ENCODE data around the gene C3orf85.

The C3orf85 gene, protein sequence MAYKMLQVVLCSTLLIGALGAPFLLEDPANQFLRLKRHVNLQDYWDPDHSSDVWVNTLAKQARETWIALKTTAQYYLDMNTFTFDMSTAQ

GRCh38 chr3:109136523-109136922, at the start of gene C3orf85:
Gene C3orf85 (plus strand): TSS chr3:109136719. CDS start chr3:109136848, 129 bp downstream.
- no peak within 1 kb of the TSS for H3K27ac ChIP-seq (ENCODE audit: low read depth, low read length)
- H3K4me3 ChIP-seq (ENCODE audit: low read depth, low read length), result no peak within 1 kb of the TSS
- H3K9ac ChIP-seq (ENCODE audit: low read length), result no peak within 1 kb of the TSS
- H3K36me3 ChIP-seq (ENCODE audit: control insufficient read depth, insufficient read depth, low read length), result no peaks in the 10 kb centered on the region
- no peaks in the 10 kb centered on the region for H3K4me1 ChIP-seq (ENCODE audit: control insufficient read depth, insufficient read depth, low read length)
- no peaks in the 10 kb centered on the region for H3K27me3 ChIP-seq (ENCODE audit: control insufficient read depth, insufficient read depth, low read length)
- H3K9me3 ChIP-seq (ENCODE audit: control insufficient read depth, insufficient read depth, low read depth, low read length), result no peaks in the 10 kb centered on the region

DNA sequence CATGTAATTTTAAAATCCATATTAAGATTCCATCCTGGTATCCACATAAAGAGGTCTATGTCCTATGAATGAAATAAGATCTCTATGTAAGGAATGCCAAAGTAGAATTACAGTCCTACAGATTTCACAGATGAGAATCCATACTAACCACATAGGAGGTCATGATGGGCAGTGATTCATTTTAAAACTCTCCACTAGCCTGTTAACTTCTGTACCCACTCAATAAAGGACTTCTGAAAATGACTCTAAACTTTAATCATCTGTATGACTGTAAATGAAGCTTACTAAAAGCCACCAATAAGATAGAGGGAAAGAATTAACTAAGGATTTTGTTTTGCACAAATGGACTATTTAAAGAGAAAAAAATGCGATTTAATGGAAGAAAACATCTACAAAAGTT, 47.3 kb upstream of the C3orf85 start:
- no peaks in the 10 kb centered on the region for H3K9me3 ChIP-seq (ENCODE audit: control insufficient read depth, insufficient read depth, low read depth, low read length)
- no peak overlapping the region for H3K4me3 ChIP-seq (ENCODE audit: low read depth, low read length)
- H3K4me1 ChIP-seq (ENCODE audit: control insufficient read depth, insufficient read depth, low read length), result no peaks in the 10 kb centered on the region
- no peaks in the 10 kb centered on the region for H3K36me3 ChIP-seq (ENCODE audit: control insufficient read depth, insufficient read depth, low read length)
- H3K9ac ChIP-seq (ENCODE audit: low read length), result no peak overlapping the region
- no peak overlapping the region for H3K27ac ChIP-seq (ENCODE audit: low read depth, low read length)
- no peaks in the 10 kb centered on the region for H3K27me3 ChIP-seq (ENCODE audit: control insufficient read depth, insufficient read depth, low read length)

DNA sequence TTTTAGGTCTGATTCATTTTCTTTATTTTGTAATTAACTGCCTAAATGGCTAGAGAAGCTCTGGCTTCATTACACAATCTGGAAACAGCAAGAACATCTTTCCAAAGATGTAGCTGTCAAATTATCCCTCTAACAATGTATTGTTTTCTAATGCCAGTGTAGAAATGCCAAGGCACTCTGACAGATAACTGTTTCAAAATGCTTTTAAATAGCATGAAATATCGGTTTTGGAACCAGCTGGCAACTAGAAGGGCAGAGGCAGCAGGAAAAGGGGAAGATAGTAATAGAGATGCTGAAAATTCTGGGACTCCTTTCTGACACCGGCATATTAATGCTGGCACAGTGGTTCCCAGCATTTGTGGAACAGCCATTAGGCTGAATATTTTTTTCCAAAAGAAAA, 44.7 kb upstream of the C3orf85 start:
- no peaks in the 10 kb centered on the region for H3K27me3 ChIP-seq (ENCODE audit: control insufficient read depth, insufficient read depth, low read length)
- no peaks in the 10 kb centered on the region for H3K9me3 ChIP-seq (ENCODE audit: control insufficient read depth, insufficient read depth, low read depth, low read length)
- H3K27ac ChIP-seq (ENCODE audit: low read depth, low read length), result no peak overlapping the region
- no peaks in the 10 kb centered on the region for H3K4me1 ChIP-seq (ENCODE audit: control insufficient read depth, insufficient read depth, low read length)
- H3K9ac ChIP-seq (ENCODE audit: low read length), result no peak overlapping the region
- H3K36me3 ChIP-seq (ENCODE audit: control insufficient read depth, insufficient read depth, low read length), result no peaks in the 10 kb centered on the region
- no peak overlapping the region for H3K4me3 ChIP-seq (ENCODE audit: low read depth, low read length)

DNA sequence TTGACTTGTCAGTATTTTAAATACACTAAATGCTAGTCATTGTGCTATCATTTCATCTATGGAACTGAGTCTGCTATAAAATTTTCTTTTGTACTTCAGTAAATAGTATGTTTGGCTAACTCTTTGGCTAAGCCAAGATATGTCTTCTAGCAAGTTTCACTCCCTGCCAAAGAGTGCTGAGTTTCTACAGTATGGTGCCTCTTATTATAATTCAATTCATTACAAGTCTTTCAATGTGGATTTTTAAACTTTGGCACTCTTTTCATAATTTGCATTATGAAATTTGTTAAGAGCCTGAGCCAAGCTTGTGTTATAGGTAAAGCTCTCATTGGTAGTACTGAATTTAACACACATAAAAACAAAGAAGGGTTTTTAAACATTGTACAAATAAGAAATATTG, 43.0 kb upstream of the C3orf85 start:
- Histone ChIP-seq H3K27ac (ENCODE audit: low read depth, low read length) (no peak overlapping the region), H3K27me3 (ENCODE audit: control insufficient read depth, insufficient read depth, low read length) (no peaks in the 10 kb centered on the region), H3K9me3 (ENCODE audit: control insufficient read depth, insufficient read depth, low read depth, low read length) (no peaks in the 10 kb centered on the region), H3K9ac (ENCODE audit: low read length) (no peak overlapping the region), H3K36me3 (ENCODE audit: control insufficient read depth, insufficient read depth, low read length) (no peaks in the 10 kb centered on the region), H3K4me3 (ENCODE audit: low read depth, low read length) (no peak overlapping the region), H3K4me1 (ENCODE audit: control insufficient read depth, insufficient read depth, low read length) (no peaks in the 10 kb centered on the region)

- H3K36me3 ChIP-seq (ENCODE audit: control insufficient read depth, insufficient read depth, low read length), result no peaks in the 10 kb centered on the region
- H3K27me3 ChIP-seq (ENCODE audit: control insufficient read depth, insufficient read depth, low read length), result no peaks in the 10 kb centered on the region
- H3K27ac ChIP-seq (ENCODE audit: low read depth, low read length), result no peak overlapping the region
- H3K4me1 ChIP-seq (ENCODE audit: control insufficient read depth, insufficient read depth, low read length), result no peaks in the 10 kb centered on the region
- H3K9me3 ChIP-seq (ENCODE audit: control insufficient read depth, insufficient read depth, low read depth, low read length), result no peaks in the 10 kb centered on the region
- no peak overlapping the region for H3K9ac ChIP-seq (ENCODE audit: low read length)
- H3K4me3 ChIP-seq (ENCODE audit: low read depth, low read length), result no peak overlapping the region
Observed at GRCh38 chr3:109095166-109095565, 41.4 kb upstream of the C3orf85 start.

GRCh38 chr3:109098079-109098644, 38.4 kb upstream of the C3orf85 start:
- Histone ChIP-seq H3K27me3 (ENCODE audit: control insufficient read depth, insufficient read depth, low read length) (no peaks in the 10 kb centered on the region), H3K36me3 (ENCODE audit: control insufficient read depth, insufficient read depth, low read length) (no peaks in the 10 kb centered on the region), H3K27ac (ENCODE audit: low read depth, low read length) (no peak overlapping the region), H3K9ac (ENCODE audit: low read length) (no peak overlapping the region), H3K4me1 (ENCODE audit: control insufficient read depth, insufficient read depth, low read length) (peaks cover 3% of the 10 kb centered on the region; the same call in 1 of the 2 replicates), H3K9me3 (ENCODE audit: control insufficient read depth, insufficient read depth, low read depth, low read length) (no peaks in the 10 kb centered on the region), H3K4me3 (ENCODE audit: low read depth, low read length) (no peak overlapping the region)

DNA sequence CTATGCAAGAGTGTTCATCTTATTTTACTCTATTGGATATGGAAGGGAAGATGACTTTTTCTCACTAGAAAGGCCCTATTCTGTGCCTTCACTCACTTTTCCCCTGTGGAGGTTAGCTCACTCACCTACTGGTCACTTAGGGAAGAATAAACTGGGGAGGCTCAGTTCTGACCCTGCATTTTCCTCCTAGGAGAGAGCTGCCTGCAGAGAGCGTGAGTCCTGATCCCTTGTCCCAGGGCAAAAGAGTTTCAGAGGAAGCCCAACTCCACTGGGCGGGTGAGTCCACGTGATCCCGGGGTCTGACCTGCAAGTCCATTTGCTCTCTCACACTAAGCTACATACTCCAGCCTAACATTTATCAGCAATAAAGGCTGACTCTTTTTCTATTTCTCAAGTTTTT, 26.9 kb upstream of the C3orf85 start:
- no peak overlapping the region for H3K4me3 ChIP-seq (ENCODE audit: low read depth, low read length)
- H3K27me3 ChIP-seq (ENCODE audit: control insufficient read depth, insufficient read depth, low read length), result no peaks in the 10 kb centered on the region
- no peak overlapping the region for H3K27ac ChIP-seq (ENCODE audit: low read depth, low read length)
- H3K4me1 ChIP-seq (ENCODE audit: control insufficient read depth, insufficient read depth, low read length), result no peaks in the 10 kb centered on the region
- no peak overlapping the region for H3K9ac ChIP-seq (ENCODE audit: low read length)
- H3K36me3 ChIP-seq (ENCODE audit: control insufficient read depth, insufficient read depth, low read length), result no peaks in the 10 kb centered on the region
- no peaks in the 10 kb centered on the region for H3K9me3 ChIP-seq (ENCODE audit: control insufficient read depth, insufficient read depth, low read depth, low read length)

DNA sequence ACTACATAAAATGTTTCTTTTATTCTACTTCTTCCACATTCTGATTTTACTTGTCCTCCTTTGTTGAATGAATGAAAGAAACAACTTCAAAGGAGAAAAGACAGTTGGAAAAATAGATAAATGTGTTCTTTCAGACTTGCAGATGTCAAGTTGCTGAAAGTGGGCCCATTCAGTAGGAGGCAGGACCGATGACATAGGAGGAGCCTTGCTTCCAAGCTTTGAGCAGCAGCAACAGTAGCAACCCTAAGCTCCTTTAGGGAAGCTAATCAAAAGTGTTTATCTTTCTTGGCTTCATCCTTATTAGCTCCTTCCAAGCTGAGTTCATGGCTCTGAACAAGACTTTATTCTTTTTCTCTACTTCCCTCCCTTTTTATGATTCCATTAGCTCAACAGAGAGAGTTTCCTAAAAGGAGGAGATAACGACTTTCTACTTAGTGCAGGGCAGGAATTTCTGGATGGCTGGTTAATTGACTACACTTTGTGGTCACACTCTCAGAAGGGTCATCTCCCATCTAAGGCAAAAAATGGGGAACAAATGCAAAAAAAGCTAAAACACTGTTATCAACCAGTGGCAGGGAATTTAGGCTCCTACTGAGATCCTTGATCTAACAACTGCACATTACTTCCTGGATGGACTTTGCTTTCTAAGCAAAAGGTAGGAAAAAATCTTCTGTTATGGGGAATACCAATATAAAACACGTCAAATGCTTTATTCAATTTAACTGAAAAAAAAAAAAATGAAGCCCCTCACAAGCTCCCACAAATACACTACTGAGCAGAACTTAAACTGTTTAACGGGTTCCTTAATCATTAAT, 23.4 kb upstream of the C3orf85 start:
- Histone ChIP-seq H3K27ac (ENCODE audit: low read depth, low read length) (no peak overlapping the region), H3K9ac (ENCODE audit: low read length) (no peak overlapping the region), H3K27me3 (ENCODE audit: control insufficient read depth, insufficient read depth, low read length) (no peaks in the 10 kb centered on the region), H3K9me3 (ENCODE audit: control insufficient read depth, insufficient read depth, low read depth, low read length) (no peaks in the 10 kb centered on the region), H3K4me3 (ENCODE audit: low read depth, low read length) (no peak overlapping the region), H3K4me1 (ENCODE audit: control insufficient read depth, insufficient read depth, low read length) (no peaks in the 10 kb centered on the region), H3K36me3 (ENCODE audit: control insufficient read depth, insufficient read depth, low read length) (no peaks in the 10 kb centered on the region)

- H3K9me3 ChIP-seq (ENCODE audit: control insufficient read depth, insufficient read depth, low read depth, low read length), result no peaks in the 10 kb centered on the region
- H3K36me3 ChIP-seq (ENCODE audit: control insufficient read depth, insufficient read depth, low read length), result no peaks in the 10 kb centered on the region
- no peaks in the 10 kb centered on the region for H3K4me1 ChIP-seq (ENCODE audit: control insufficient read depth, insufficient read depth, low read length)
- H3K4me3 ChIP-seq (ENCODE audit: low read depth, low read length), result no peak overlapping the region
- H3K27ac ChIP-seq (ENCODE audit: low read depth, low read length), result no peak overlapping the region
- no peaks in the 10 kb centered on the region for H3K27me3 ChIP-seq (ENCODE audit: control insufficient read depth, insufficient read depth, low read length)
- H3K9ac ChIP-seq (ENCODE audit: low read length), result no peak overlapping the region
Observed at GRCh38 chr3:109114746-109115145, 21.8 kb upstream of the C3orf85 start.

DNA sequence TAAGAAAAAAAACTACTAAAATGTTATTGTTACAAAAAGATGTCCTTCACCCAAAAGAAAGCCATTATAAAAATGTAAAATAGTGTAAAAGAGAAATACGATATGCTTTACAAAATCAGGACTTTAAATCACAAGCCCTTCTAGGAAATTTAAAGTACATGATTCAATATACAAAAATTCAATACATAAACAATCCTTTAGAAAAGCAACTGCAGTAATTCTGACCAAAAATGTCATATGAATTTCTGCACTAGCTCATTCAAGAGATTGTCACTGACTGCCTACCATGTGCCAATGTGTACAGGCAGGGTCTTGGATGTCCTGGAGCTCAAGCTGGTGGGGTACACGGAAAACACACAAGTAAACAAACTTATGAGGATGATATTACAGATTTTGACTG, 21.1 kb upstream of the C3orf85 start:
- Histone ChIP-seq H3K4me1 (ENCODE audit: control insufficient read depth, insufficient read depth, low read length) (no peaks in the 10 kb centered on the region), H3K9me3 (ENCODE audit: control insufficient read depth, insufficient read depth, low read depth, low read length) (no peaks in the 10 kb centered on the region), H3K36me3 (ENCODE audit: control insufficient read depth, insufficient read depth, low read length) (no peaks in the 10 kb centered on the region), H3K27ac (ENCODE audit: low read depth, low read length) (no peak overlapping the region), H3K4me3 (ENCODE audit: low read depth, low read length) (no peak overlapping the region), H3K9ac (ENCODE audit: low read length) (no peak overlapping the region), H3K27me3 (ENCODE audit: control insufficient read depth, insufficient read depth, low read length) (no peaks in the 10 kb centered on the region)

DNA sequence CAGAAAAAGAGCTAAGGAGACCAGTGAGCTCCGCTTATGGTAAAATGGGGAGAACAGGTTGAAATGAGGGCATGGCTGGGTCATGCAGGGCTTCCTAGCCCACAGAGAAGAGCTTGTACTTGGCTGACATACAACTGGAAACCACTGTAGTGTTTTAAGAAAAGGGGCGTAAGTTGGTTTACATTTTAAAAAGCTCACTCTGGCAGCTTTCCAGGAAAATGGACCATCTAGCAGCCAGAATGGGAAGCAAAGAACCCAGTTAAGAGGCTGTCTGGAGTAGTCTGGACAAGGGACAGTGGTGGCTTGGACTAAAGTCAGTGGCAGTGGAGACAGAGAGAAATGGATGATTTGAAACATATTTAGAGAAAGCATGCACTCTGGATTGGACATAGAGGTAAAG, 20.5 kb upstream of the C3orf85 start:
- no peaks in the 10 kb centered on the region for H3K9me3 ChIP-seq (ENCODE audit: control insufficient read depth, insufficient read depth, low read depth, low read length)
- H3K4me3 ChIP-seq (ENCODE audit: low read depth, low read length), result no peak overlapping the region
- no peak overlapping the region for H3K27ac ChIP-seq (ENCODE audit: low read depth, low read length)
- no peak overlapping the region for H3K9ac ChIP-seq (ENCODE audit: low read length)
- H3K27me3 ChIP-seq (ENCODE audit: control insufficient read depth, insufficient read depth, low read length), result no peaks in the 10 kb centered on the region
- H3K36me3 ChIP-seq (ENCODE audit: control insufficient read depth, insufficient read depth, low read length), result no peaks in the 10 kb centered on the region
- H3K4me1 ChIP-seq (ENCODE audit: control insufficient read depth, insufficient read depth, low read length), result no peaks in the 10 kb centered on the region
